AG08396 (cell line): ENCODE measurements around the gene ANKH.

ENCODE experiments used
- DNase-seq: peaks from one replicate; pipeline ENCODE4 v3.0.0; 2012; ENCODE audit warnings: low spot score, mixed read lengths

The ANKH gene

DNA sequence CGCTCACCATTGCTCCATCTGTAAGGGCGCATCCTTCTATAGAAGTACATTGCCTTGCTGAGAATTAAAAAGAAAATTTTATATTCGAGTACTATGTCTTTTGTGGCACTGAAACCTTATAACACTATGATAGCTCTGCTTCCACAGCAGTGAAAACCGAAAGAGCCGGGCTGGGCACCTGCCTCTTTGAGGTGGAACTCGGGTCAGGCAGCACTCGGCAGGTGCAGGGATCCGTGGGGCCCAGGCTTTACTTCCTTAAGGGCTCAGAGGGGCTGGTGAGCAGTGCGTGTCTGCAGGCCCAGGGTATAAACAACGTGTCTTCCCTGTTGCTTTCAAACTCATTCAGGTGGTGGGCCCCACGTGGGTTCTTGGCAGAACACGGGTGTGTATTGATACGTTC, 137.2 kb downstream of the ANKH start:
- no peak for DNase-seq

DNA sequence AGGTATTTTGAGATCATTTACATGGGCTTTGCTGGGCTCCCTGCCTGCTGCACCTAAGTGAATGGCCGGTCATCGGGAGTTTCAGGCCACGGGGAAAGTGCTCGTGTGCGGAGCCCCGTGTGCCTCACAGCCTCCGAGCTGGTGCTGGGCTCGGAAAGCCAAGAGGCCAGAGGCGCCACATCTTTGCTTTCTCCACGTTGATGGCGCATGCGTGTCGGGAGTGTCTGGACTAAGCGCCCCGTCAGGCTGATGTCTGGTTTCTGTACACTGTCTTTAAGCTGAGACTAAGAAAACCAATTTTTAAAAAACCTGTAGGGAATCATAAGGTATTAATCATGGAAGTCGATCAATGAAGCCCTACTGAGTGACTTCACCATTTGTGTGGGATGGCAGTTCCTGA, 137.9 kb downstream of the ANKH start:
- no peak for DNase-seq

GRCh38 chr5:14732991-14733390, 138.6 kb downstream of the ANKH start:
- DNase-seq = no peak

DNA sequence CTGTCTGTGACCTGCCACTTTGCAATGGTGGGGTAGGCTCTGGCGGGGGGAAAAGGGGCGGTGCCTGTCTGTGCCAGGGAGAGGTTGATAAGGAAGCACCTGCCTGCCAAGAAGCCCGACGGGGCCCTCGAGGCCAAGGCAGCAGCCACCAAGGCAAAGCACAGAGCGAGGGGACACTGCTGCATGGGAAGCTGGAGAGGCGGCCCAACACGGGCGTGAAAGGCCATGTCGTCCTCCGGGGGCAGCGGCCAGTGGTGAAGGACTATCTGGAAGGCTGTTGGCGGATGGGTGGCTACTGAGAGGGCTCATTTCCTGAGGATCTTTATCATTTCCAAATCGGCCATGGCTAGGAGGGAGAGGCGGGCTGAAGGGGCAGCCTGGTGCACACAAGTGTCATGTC, 140.7 kb downstream of the ANKH start:
- no peak for DNase-seq

DNA sequence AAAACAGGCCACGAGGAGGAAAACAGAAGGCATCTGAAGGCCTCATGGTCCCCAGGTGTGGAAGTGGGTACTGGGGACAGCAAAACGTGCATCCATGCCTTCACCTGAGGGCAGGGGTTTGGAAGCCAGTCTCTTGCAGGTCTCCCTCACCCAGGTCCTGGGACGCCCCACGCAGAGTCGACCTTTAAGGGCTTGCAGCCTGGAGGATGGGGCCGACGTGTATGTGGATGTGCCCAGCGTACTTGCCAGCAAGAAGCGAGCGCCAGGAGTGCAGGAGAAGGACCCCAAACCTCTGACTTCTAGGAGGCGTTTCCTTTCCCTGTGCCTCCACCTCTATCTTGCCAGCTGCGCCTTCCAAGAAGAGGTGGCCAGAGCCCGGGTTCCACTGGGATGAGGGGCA, 141.1 kb downstream of the ANKH start:
- no peak for DNase-seq

GRCh38 chr5:14729448-14730385, 141.9 kb downstream of the ANKH start:
- DNase-seq = no peak

- DNase-seq = no peak
Observed at GRCh38 chr5:14728459-14728938, 143.1 kb downstream of the ANKH start.

DNA sequence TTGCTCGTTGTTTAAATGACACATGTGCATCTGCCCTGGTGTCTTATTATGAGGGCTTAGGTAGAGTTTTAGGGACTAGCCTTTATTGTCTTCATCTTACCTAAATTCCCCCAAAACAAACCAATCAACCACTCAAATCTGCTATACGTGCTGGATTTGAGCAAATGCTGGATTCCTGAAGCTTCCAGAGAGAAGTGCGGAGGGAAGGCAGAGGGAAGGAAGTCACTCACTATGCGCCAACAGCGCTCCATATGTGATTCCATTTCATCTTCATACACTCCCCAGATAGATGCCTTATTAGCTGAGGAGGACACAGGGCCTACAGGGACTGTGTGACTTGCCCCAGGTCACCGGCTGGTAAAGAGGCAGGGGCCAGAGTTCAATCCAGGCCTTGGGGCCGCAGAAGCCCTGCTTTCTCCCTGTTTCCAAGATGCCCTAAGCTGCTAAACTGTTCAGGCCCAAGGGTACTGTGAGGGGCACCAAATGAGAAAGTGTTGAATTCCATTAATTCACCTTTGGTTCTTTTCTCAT, 143.6 kb downstream of the ANKH start:
- DNase-seq = no peak

GRCh38 chr5:14727428-14727865, 144.1 kb downstream of the ANKH start:
- peak; percentile 81 for DNase-seq

GRCh38 chr5:14726066-14726838, 145.3 kb downstream of the ANKH start:
- peak; percentile 46 for DNase-seq

DNA sequence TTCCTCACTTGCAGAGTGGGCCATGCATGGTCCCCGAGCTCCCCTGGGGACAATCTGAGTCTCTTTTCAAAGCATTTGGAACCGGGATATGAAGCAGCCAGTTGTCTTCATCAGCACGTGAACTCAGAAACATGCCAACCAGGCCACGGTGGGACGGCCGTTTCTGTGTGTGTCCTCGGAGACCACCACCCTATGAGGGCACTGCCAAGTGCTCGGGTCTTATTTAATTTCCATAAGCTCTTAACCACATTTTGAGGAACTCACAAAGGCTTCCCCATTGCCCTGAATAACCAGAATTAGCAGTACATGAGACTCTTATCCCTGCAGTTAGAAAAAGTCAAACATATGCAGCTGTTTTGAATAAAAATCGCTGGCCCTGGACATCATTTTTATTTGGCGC, 146.9 kb downstream of the ANKH start:
- DNase-seq = no peak

- DNase-seq = no peak
Observed at GRCh38 chr5:14723701-14724132, 147.9 kb downstream of the ANKH start.

DNA sequence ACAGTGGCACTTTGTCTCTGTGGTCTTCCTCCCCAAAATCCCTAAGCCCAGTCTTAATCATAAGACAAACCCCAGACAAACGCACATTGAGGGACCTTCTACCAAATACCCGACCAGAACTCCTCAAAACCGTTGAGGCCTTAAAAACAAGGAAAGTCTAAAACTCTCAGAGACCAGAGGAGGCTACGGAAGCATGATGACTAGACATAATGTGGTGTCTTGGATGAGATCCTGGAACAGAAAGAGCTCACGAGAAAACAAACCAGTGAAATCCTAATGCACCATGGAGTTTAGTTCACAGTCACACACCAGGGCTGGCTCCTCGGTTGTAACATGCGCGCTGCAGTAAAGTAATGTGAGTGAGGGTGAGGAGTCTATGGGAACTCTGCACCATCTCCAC, 148.7 kb downstream of the ANKH start:
- no peak for DNase-seq

DNA sequence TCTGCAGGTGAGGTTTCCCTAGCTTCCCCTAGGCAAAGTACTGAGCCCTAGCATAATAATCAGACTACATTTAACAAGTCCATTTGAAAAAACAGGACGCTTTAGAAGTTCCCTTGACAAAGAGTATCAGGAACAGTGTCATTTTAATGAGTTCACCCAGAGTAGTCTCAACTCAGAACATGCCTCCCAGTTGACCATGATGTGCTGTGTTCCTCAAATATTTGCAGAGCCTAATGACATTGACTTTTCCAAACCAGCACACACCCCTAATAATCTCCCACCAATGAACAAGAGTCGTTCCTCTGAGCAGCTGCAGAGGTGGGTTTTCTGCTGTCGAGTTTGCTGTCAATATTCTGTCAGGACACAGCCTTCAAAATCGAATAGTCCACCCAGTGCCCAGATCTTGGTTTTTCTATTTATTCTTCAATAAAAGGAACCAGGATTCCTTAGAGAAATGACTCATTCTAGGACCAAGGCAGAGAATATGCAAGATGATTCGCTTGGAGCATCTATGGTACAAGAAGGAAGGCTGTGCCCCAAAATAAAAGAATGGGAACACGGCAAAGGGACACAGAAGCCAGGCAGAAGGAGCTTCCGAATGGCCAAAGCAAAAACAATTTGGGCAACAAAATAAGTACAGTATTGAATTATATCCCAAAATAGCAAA, 149.5 kb downstream of the ANKH start:
- no peak for DNase-seq

GRCh38 chr5:14720236-14720923, 151.2 kb downstream of the ANKH start:
- peak; percentile 65 for DNase-seq

DNA sequence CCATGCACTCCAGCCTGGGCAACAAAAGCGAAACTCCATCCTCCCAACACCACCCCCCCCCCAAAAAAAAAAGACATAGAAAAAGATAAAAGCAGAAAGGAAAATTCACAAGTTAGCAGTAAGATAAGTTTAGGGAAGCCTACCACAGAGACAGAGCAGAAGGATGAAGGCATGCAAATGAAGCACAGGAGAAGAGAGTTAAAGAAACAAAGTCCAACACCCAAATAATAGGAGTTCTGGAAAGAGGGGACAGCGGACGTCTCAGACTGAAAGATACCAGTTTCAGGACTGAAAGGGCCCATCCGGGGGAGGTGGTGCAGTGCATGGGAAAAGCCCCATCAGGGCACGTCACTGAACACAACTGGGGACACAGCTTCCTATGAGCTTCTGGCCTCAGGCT, 152.8 kb downstream of the ANKH start:
- DNase-seq = no peak

DNA sequence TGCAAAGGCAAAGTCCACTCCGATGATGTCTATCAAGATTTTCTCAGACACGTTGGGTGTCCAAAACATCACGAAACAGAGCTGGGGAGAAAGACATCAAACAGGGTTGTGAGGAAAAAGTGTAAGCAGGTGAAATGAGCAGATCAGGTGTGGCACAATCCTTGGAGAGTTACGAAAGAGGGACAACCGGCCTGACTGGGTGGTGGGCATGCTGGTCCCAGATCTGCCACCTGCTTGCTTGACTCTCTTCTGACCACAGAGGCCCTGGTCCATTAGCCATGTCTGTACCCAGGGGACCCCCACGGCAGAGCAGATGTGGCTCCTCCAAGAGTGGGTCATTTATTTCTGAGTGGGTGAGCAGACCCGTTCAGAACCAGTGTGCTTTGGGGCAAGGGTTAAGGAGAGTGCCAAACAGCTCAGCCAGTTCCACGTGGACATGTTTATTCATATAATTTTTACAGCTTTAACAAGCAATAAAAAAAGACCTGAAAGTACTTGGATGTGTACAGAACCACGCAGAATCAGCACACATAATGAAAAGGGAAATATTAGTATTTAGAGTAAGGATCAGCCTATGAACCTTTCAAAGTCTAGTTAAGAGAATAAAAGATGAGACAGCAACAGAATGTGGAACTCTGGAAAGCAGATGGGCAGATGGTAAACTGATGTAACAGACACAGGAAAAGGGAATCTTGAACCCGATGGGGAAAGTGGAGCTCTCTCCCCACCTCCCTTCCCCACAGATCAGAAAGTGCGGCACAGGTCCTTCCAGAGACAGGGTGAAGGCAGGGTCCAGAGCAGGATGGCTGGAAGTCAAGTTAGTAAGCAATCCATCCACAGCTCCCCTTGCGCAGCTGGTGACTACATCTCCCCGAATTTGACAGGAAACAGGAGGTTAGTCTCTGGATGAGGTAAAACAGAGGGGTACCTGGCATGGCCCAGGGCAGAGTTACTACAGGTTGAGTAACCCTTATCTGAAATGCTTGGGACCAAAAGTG, 154.5 kb downstream of the ANKH start:
- DNase-seq = no peak

DNA sequence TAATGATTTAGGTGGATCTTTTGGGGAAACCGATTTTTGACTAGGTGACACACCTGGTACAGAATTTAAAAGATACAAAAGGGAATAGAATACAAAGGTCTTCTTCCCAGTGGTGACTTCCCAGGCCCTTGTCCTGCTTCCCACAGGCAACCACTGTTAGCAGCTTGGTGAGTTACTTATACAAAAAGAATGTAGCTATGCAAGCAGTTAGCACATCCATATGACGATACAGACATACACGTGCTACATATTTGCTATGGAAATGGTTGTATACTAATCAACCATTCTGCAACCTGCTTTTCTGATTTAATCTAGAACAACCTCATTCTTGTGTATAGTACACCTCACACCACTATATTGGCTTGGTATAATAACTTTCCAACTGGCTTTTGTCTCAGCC, 156.1 kb downstream of the ANKH start:
- no peak for DNase-seq

DNA sequence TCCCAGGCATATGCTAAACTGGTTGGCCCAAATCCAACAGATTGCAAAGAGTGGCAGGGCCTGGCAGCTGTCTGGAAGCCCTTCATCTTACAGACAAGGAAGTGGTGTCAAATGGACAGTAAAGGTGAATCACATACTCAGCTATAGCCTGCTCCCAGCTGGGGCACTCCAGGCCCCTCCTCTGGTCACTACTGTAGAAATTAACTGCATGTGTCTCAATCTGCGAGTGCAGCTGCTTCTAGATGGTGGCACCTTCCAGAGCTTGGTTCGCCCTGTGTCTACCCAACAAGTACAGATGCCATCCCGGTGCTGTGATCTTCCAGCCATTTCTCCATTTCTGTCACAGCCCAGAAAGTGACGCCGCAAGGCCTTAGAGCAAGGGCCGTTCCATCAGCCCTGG, 156.9 kb downstream of the ANKH start:
- DNase-seq = no peak
